CD1c-positive myeloid dendritic cell (primary cell): ENCODE data around the gene PLPPR1.

ENCODE experiments used
- DNase-seq: peaks from one replicate; pipeline ENCODE4 v3.0.0-alpha.2; 2016; ENCODE audit errors: extremely low spot score

The PLPPR1 gene

DNA sequence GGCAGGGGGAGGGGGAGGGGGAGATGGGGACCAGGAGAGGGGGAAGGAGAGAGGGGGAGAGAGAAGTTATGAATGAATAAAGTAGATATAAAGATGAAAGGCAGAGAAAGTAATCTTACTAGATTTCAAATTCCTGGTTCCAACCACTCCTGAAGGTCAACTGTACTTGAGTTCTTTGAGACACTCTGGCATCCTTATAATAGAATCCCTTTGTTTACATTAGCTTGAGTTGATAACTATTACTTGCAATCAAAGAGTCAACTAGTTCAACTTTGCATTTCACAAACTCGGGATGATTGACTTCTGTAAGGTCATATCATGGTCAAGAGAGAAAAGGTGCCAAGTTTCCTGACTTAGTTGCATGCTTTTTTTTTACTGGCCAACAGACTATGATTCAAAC lies 314.1 kb downstream of the PLPPR1 start:
- DNase-seq = no peak

DNA sequence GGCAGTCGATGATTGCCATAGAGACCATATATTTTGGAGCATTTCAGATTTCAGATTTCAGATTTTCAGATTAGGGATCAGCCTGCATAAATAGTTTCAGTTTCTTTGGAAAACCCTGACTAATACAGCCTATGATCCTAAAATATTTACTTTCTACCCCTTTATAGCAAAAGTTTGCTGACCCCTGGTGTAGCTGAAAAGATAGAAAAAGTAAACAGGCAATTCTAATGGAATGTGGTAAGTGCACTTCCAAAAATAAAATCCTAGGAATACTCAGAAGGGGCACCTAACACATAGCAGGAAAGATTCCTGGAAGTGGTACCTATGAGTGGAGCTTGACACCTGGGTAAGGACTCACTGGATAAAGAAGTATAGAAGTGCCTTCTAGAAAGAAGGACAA lies 321.8 kb downstream of the PLPPR1 start:
- no peak for DNase-seq

- DNase-seq = no peak
Measured at GRCh38 chr9:101352892-101353463, 324.5 kb downstream of the PLPPR1 start.

- DNase-seq = no peak
Measured at GRCh38 chr9:101353683-101354082, 325.2 kb downstream of the PLPPR1 start.

- DNase-seq = no peak
Measured at GRCh38 chr9:101354143-101354764, 325.7 kb downstream of the PLPPR1 start.

DNA sequence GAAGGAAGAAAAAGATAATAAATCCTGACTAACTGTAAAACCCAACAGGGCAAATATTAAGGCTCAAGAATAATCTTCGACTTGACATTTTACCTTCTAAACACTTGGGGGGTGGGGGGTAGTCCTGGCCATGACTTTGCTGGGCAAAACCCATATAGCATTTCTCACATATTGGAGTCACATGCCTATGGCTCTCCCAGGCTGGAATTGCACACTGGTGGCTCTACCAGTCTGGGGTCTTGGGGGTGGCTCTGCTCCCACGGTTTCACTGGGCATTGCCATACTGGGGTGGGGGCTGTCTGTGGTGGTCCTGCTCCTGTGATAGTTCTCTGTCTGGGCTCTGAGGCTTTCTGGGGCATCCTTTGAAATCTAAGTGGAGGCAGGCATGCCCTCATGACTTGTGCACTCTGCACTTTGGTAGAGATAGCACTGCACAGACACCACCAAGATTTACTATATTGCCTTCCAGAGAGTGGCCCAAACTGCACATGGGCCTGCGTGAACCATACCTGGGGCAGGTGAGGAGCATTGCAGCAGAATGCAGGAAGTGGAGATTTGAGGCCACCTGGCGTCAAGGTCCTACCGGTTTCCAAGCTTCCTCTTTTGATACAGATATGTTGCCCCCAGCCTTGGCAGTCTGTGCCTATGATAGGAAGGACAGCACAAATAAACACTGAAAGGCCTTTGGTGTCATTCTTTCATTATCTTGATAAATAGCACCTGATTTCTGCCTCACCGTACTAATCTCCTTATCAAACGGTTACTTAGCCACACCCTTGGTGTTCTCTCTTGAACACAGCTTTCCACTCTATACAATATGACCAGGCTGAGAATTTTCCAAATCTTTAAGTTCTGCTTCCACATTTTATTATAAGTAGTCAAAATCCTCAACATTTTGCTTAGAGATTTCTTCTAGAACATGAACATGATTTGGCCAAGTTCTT lies 326.5 kb downstream of the PLPPR1 start:
- DNase-seq = no peak

GRCh38 chr9:101356619-101357018 lies 328.1 kb downstream of the PLPPR1 start:
- DNase-seq = no peak

DNA sequence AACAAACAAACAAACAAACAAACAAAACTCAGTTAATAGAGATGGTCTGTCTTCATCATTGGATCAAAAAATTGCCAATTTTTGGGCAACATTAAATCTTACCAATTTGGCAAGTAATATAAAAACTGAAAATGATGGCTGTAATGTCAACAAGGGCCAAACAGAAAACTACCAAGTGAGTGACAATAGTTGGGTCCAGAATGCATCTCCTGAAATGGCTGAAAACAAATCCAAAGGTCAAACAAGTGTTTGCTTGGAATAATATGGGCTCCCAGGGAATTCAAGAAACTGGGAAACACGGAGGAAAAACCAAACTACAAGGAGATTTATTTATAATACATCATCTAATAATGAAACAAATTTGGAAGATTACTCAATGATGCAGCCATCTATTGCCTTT lies 331.2 kb downstream of the PLPPR1 start:
- no peak for DNase-seq

DNA sequence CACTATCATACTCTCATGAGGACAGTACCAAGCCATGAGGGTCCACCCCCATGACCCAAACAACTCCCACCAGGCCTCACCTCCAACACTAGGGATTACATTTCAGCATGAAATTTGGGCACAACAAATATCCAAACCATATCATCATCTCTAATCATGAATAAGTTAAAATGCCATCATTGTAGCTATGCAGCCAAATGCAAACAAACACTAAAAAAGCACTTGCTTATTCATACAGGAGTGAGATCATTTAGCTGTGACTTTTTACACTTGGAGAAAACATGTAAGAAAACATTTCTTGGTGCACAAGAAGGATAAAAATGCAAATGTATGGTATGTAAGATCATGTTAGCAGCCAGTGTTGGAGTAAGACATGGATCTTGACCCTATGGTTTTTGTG lies 332.1 kb downstream of the PLPPR1 start:
- DNase-seq = no peak

DNA sequence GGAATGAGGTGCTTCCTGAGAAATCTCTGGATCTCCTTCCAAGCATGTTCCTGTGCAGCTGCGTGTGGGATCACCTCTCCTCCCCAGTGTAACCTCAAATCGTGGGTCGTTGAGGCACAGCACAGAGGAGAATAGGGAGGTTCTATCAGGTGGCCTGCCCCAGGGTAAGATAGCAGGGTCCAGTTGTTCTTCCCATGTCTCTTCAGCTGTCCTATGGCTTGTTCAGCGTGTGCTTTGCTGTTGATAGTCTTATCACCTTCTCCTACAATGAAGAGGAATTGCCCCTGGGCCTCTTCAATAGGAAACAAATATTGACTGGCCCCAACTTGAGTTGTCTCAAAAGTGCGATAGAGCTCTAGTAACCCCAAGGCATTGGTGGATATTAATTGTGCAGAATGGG lies 333.9 kb downstream of the PLPPR1 start:
- no peak for DNase-seq

GRCh38 chr9:101365181-101365580 lies 336.7 kb downstream of the PLPPR1 start:
- no peak for DNase-seq

DNA sequence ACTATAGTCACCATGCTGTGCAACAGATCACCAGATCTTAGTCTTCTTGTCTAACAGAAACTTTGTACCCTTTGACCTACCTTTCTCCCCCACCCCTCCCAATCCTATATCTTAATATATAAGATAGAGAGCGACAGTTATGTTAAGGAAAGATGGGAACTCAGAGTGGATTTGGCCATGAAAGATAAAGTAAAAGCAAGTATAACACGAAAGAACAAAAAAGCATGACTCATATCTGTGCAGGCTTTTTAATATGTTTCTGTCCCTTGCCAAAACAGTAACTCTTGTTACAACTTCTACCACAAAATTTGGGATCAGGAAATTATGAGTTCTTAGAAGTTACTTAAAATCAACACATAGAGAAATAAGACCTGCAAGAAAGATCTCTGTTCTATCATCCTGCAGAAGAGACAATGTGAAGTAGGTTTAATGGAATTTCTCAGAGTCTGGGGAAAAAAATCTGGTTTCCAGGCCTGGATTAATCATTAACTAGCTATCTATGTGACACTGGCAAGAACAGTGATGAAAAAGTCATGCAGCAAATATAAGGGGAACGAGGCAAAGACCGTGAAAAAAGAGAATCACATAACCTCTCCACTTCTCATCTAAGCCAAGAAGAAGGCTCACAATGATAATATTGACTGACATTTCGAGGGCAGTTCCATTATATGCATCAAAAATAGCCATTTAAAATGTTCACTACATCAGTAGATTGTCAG lies 337.7 kb downstream of the PLPPR1 start:
- no peak for DNase-seq

DNA sequence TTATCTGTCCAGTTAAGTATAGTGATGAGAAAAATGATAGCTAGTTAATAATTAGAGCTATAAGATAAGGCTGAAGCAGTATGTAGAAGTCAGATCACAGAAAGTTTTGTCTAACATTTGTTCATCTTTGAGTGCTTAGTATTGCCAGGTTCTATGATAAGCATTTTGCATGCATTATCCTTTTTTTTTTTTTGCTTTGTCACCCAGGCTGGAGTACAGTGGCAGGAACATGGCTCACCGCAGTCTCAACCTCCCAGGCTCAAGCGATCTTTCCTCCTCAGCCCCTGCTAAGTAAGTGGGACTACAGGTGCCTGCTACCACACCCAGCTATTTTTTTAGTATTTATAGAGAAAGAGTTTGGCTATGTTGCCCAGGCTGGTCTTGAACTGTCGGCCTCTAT lies 338.8 kb downstream of the PLPPR1 start:
- no peak for DNase-seq

- no peak for DNase-seq
Measured at GRCh38 chr9:101369286-101369685, 340.8 kb downstream of the PLPPR1 start.

DNA sequence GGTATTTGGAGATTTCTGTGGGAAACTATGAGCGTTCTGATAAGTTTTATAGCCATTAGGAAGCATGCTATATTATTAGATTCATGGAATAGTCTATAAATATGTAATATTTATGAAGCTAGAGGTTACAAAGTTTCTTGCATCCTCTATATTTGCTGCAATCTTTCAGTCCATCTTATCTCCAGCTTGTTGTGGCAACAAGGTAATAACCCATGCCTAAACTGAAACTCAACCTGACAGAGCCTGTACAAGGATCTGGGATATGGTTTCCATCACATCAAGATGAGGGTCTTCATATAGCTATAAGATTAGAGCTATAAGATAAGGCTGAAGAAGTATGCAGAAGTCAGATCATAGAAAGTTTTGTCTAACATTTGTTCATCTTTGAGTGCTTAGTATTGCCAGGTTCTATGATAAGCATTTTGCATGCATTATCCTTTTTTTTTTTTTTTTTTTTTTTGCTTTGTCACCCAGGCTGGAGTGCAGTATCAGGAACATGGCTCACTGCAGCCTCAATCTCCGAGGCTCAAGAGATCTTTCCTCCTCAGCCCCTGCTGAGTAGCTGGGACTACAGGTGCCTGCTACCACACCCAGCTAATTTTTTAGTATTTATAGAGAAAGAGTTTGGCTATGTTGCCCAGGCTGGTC lies 341.5 kb downstream of the PLPPR1 start:
- DNase-seq = no peak

DNA sequence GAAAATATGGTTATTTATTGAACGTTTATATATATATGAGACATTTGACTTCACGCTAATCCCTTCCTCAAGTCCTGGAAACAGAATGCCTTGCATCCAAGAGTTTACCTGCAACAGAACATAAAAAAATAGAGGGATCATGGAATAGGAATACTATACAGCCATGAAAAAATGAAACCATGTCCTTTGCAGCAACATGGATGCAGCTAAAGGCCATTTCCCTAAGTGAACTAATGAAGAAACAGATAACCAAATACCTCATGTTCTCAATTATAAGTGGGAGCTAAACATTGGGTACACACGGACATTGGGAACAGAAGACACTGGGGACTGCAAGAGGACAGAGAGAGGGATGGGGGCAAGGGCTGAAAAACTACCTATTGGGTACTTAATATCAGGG lies 343.3 kb downstream of the PLPPR1 start:
- no peak for DNase-seq

GRCh38 chr9:101372327-101373118 lies 344.0 kb downstream of the PLPPR1 start:
- no peak for DNase-seq
